SK-N-MC (cell line): ENCODE results near the gene RIN2.

ENCODE experiments used
- EZH2 ChIP-seq: fragments of 200-600 bp; sonication (generic); IDR thresholded peaks from one replicate; pipeline ENCODE4 v1.6.1; 2017; ENCODE audit warnings: antibody characterized with exemption
- FOXP2 ChIP-seq: optimal IDR thresholded peaks from 2 replicates; pipeline ENCODE3; 2011; ENCODE audit warnings: mild to moderate bottlenecking, moderate library complexity; ENCODE audit not compliant: insufficient read depth; ENCODE audit errors: extremely low read length, control extremely low read depth
- POLR2AphosphoS5 ChIP-seq: IDR thresholded peaks from 2 replicates; pipeline ENCODE4 v1.6.1; 2012; ENCODE audit warnings: mild to moderate bottlenecking, low read depth, low read length, borderline replicate concordance

GRCh38 chr20:19709635-19710335 is 48.3 kb upstream of the RIN2 start:
- TF ChIP-seq EZH2 (no peak), POLR2AphosphoS5 (no peak), FOXP2 (no peak)
